ENCODE data around the gene LRMDA. TPM values are rescaled to one million over a fixed set of nuclear protein-coding genes. Genes with fewer than 3 reads are reported as not detected.

The LRMDA gene
- total RNA-seq, 2 experiments from 2014 or later, result not detected

DNA sequence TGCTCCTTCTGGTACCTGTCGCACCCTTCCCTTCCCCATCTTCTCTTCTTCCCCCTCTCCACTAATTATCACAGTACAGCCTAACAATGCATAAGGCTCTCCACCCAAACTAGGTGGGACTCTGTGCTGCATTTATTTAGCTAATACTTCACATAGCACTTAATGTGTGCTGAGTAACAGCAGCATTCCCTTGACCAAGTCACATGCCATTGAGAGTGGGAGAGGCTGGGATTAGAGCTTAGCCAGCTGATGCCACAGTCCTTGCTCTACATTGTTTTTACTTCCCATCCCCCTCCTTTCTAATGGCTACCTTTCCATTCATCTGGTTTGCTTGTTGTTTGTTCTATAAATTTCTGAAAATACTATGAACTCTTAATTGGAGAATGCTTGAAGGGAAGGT, 426.9 kb downstream of the LRMDA start:
- intact Hi-C loops (cut with DNase I, micrococcal nuclease), result no loop called here
- Histone ChIP-seq H3K9me3 (ENCODE audit: control insufficient read depth in 1 of 2, insufficient read depth in 1 of 2, low read length in 2 of 2) (no peaks in the 10 kb centered on the region), H3K4me3 (ENCODE audit: low read length) (no peak overlapping the region), H3K27me3 (ENCODE audit: control insufficient read depth in 1 of 2, insufficient read depth in 2 of 2, low read length in 2 of 2) (no peaks in the 10 kb centered on the region), H3K4me1 (ENCODE audit: insufficient read depth, low read length) (no peaks in the 10 kb centered on the region), H3K27ac (ENCODE audit: low read depth in 1 of 2, low read length in 2 of 2) (no peak overlapping the region), H3K36me3 (ENCODE audit: insufficient read depth, low read length) (no peaks in the 10 kb centered on the region)
- H3K4me3 Mint-ChIP-seq, result no peak overlapping the region
- no peaks in the 10 kb centered on the region for H3K36me3 Mint-ChIP-seq (ENCODE audit: low read depth)
- no peak for DNase-seq
- H3K27me3 Mint-ChIP-seq, result no peaks in the 10 kb centered on the region
- no peak for ATAC-seq (ENCODE audit: poor library complexity)
- no peaks in the 10 kb centered on the region for H3K9me3 Mint-ChIP-seq
- POLR2A ChIA-PET, result no interaction called here
- TF ChIP-seq CTCF (IDR thresholded peaks at IDR 0.05), result no peak
- H3K27ac Mint-ChIP-seq, result no peak overlapping the region
- CTCF ChIA-PET, result no interaction called here
- H3K4me1 Mint-ChIP-seq (ENCODE audit: low read depth), result no peaks in the 10 kb centered on the region

- H3K4me1 ChIP-seq (ENCODE audit: insufficient read depth, low read length), result no peaks in the 10 kb centered on the region
- H3K9me3 Mint-ChIP-seq, result no peaks in the 10 kb centered on the region
- CTCF ChIA-PET, result no interaction called here
Measured at GRCh38 chr10:75859141-75859540, 427.7 kb downstream of the LRMDA start.

GRCh38 chr10:75860009-75860408, 428.6 kb downstream of the LRMDA start:
- CTCF ChIA-PET, result no interaction called here
- Histone ChIP-seq H3K4me1 (ENCODE audit: insufficient read depth, low read length) (no peaks in the 10 kb centered on the region), H3K27ac (ENCODE audit: low read depth in 1 of 2, low read length in 2 of 2) (no peak overlapping the region), H3K4me3 (ENCODE audit: low read length) (no peak overlapping the region), H3K27me3 (ENCODE audit: control insufficient read depth in 1 of 2, insufficient read depth in 2 of 2, low read length in 2 of 2) (no peaks in the 10 kb centered on the region), H3K36me3 (ENCODE audit: insufficient read depth, low read length) (no peaks in the 10 kb centered on the region), H3K9me3 (ENCODE audit: control insufficient read depth in 1 of 2, insufficient read depth in 1 of 2, low read length in 2 of 2) (no peaks in the 10 kb centered on the region)
- ATAC-seq (ENCODE audit: poor library complexity), result no peak
- TF ChIP-seq CTCF (IDR thresholded peaks at IDR 0.05), result no peak
- intact Hi-C loops (cut with DNase I, micrococcal nuclease), result no loop called here
- Mint-ChIP-seq H3K9me3 (no peaks in the 10 kb centered on the region), H3K27me3 (no peaks in the 10 kb centered on the region), H3K4me1 (ENCODE audit: low read depth) (no peaks in the 10 kb centered on the region), H3K4me3 (no peak overlapping the region), H3K27ac (no peak overlapping the region), H3K36me3 (ENCODE audit: low read depth) (no peaks in the 10 kb centered on the region)
- POLR2A ChIA-PET, result no interaction called here
- no peak for DNase-seq

More at GRCh38 chr10:75859141-75859540, 427.7 kb downstream of the LRMDA start:
- no peak for ATAC-seq (ENCODE audit: poor library complexity)
- H3K36me3 Mint-ChIP-seq (ENCODE audit: low read depth), result no peaks in the 10 kb centered on the region
- POLR2A ChIA-PET, result no interaction called here
- Histone ChIP-seq H3K27me3 (ENCODE audit: control insufficient read depth in 1 of 2, insufficient read depth in 2 of 2, low read length in 2 of 2) (no peaks in the 10 kb centered on the region), H3K36me3 (ENCODE audit: insufficient read depth, low read length) (no peaks in the 10 kb centered on the region), H3K4me3 (ENCODE audit: low read length) (no peak overlapping the region), H3K27ac (ENCODE audit: low read depth in 1 of 2, low read length in 2 of 2) (no peak overlapping the region), H3K9me3 (ENCODE audit: control insufficient read depth in 1 of 2, insufficient read depth in 1 of 2, low read length in 2 of 2) (no peaks in the 10 kb centered on the region)
- DNase-seq, result no peak
- intact Hi-C loops (cut with DNase I, micrococcal nuclease), result no loop called here
- H3K4me1 Mint-ChIP-seq (ENCODE audit: low read depth), result no peaks in the 10 kb centered on the region
- H3K27me3 Mint-ChIP-seq, result no peaks in the 10 kb centered on the region
- no peak overlapping the region for H3K4me3 Mint-ChIP-seq
- H3K27ac Mint-ChIP-seq, result no peak overlapping the region
- no peak for TF ChIP-seq CTCF (IDR thresholded peaks at IDR 0.05)
